HL-60 (cell line): ENCODE measurements around the gene PTPRM.

ENCODE experiments used
- DNase-seq, 2 experiments: peaks; one replicate each; pipeline ENCODE4 v3.0.0-alpha.2; 2010 to 2020; ENCODE audit warnings: low read depth in 1 of 2, low spot score in 1 of 2
- H3K27ac ChIP-seq: fragments of 250-450 bp; sonication (Bioruptor Pico); replicated peaks from 2 replicates; pipeline ENCODE4 v1.5.1; 2020; ENCODE audit warnings: mild to moderate bottlenecking, moderate library complexity
- H3K27me3 ChIP-seq: fragments of 250-450 bp; sonication (Bioruptor Pico); 2 replicates; pipeline ENCODE4 v1.5.1; 2021; ENCODE audit warnings: mild to moderate bottlenecking, moderate library complexity; ENCODE audit not compliant: insufficient read depth, poor library complexity, severe bottlenecking
- H3K4me3 ChIP-seq: replicated peaks from 2 replicates; pipeline ENCODE4 v1.5.1; 2011; ENCODE audit warnings: mild to moderate bottlenecking, control low read depth, low read length; ENCODE audit not compliant: insufficient read depth
- GABPA ChIP-seq: IDR thresholded peaks from 2 replicates; pipeline ENCODE4 v1.6.1; 2012; ENCODE audit warnings: low read depth
- POLR2AphosphoS5 ChIP-seq: IDR thresholded peaks from 2 replicates; pipeline ENCODE4 v1.6.1; 2012; ENCODE audit warnings: low read depth
- REST ChIP-seq: IDR thresholded peaks from 2 replicates; pipeline ENCODE4 v1.6.1; 2012; ENCODE audit warnings: low read depth; ENCODE audit not compliant: insufficient replicate concordance
- SPI1 ChIP-seq: IDR thresholded peaks from 2 replicates; pipeline ENCODE4 v1.6.1; 2012; ENCODE audit warnings: low read depth, mild to moderate bottlenecking, borderline replicate concordance
- TF ChIP-seq, protein P1 (sequence below): IDR thresholded peaks from one replicate; pipeline ENCODE4 v1.5.1; 2011; ENCODE audit warnings: low read length, control low read depth, inconsistent platforms; ENCODE audit not compliant: insufficient read depth

Gene PTPRM

GRCh38 chr18:7576077-7576476 is 9.0 kb downstream of the PTPRM start:
- DNase-seq, result no peak
- TF ChIP-seq SPI1, result no peak
- TF ChIP-seq, protein P1, sequence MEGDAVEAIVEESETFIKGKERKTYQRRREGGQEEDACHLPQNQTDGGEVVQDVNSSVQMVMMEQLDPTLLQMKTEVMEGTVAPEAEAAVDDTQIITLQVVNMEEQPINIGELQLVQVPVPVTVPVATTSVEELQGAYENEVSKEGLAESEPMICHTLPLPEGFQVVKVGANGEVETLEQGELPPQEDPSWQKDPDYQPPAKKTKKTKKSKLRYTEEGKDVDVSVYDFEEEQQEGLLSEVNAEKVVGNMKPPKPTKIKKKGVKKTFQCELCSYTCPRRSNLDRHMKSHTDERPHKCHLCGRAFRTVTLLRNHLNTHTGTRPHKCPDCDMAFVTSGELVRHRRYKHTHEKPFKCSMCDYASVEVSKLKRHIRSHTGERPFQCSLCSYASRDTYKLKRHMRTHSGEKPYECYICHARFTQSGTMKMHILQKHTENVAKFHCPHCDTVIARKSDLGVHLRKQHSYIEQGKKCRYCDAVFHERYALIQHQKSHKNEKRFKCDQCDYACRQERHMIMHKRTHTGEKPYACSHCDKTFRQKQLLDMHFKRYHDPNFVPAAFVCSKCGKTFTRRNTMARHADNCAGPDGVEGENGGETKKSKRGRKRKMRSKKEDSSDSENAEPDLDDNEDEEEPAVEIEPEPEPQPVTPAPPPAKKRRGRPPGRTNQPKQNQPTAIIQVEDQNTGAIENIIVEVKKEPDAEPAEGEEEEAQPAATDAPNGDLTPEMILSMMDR, result no peak
- no peak for TF ChIP-seq POLR2AphosphoS5
- no peak for TF ChIP-seq GABPA
- TF ChIP-seq REST, result no peak
- Histone ChIP-seq H3K4me3 (no peak overlapping the region), H3K27me3 (peaks cover 8% of the 10 kb centered on the region), H3K27ac (no peak overlapping the region)

DNA sequence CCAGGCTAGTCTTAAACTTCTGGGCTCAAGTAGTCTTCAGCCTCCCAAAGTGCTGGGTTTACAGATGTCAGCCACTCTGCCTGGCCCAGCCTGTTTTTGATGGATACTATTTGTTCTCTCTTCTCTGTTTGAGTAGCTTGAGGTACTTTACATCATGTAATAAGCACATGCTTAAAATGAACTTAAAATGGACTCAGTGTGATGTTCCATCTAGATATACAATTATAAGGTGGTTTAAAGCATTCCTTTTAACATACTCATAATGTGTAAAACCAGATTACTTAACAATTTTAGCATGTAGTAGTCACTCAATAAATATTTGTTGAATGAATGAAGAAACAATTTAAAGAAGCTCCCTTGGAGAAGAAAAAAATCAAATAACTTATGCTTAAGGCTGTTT is 9.6 kb downstream of the PTPRM start:
- H3K27ac ChIP-seq, result no peak overlapping the region
- no peak for DNase-seq
- TF ChIP-seq, protein P1, result no peak
- no peak for TF ChIP-seq SPI1
- H3K4me3 ChIP-seq, result no peak overlapping the region
- H3K27me3 ChIP-seq, result peaks cover 8% of the 10 kb centered on the region

DNA sequence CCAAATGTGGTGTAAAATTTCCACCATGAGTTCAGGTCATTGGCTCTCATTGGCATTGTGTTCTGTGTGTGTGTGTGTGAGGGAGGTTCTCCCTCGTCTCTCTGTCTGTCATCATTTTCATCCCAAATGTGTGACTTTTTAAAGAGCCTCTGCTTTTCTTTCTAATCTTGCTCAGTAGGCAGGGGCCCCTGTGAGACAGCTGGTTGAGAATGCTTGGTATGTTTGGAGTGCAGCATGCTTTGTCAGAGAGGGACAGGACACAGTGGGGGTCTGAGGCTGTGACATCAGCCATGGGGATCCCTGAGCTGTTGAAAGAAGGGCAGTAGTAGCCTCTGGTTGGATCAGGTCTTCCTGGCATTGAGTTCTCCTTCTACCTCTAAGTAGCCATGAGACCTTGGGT is 10.6 kb downstream of the PTPRM start:
- Histone ChIP-seq H3K27ac (no peak overlapping the region), H3K4me3 (no peak overlapping the region), H3K27me3 (peaks cover 5% of the 10 kb centered on the region)
- TF ChIP-seq, protein P1, result no peak
- TF ChIP-seq REST (no peak), POLR2AphosphoS5 (no peak), SPI1 (no peak), GABPA (no peak)
- DNase-seq, result no peak

DNA sequence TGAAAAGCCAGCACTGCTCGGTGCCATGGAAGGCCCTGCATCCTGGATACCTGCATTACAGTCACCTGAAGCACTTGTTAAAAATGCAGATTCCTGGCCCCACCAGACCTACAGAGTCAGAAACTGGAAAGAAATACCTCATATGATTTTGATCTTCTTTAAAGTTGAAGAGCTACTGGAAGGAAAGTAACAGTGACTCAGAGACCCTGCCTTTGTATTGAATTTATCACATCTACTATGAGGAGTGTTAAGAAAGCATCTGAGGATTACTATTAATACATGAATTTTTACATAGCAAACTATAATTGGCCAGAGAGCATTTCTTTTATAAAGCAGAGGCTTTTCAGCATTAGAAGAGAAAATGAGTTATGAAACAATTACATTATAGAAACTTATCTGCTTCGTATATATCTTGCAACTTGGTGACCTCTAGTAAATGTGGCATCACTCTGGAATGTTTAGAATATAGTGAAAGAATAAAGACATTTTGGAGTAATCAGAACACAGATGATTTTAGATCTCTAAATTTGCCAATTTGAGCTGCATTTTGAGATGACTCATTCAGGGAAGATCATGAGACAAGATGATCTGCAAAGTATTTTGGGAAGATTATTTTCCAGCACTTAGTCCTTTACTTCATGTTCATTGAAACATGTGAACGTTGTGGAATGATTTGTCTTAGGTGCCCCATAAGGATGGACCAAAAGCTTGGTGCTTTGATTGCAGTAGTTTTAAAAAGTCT is 12.2 kb downstream of the PTPRM start:
- no peak for DNase-seq
- Histone ChIP-seq H3K4me3 (no peak overlapping the region), H3K27me3 (peaks cover 2% of the 10 kb centered on the region), H3K27ac (no peak overlapping the region)
- TF ChIP-seq GABPA, result no peak
- no peak for TF ChIP-seq POLR2AphosphoS5
- TF ChIP-seq, protein P1, result no peak
- TF ChIP-seq SPI1, result no peak
- TF ChIP-seq REST, result no peak
